ENCODE results near the gene GSDMA.

GSDMA gene

DNA sequence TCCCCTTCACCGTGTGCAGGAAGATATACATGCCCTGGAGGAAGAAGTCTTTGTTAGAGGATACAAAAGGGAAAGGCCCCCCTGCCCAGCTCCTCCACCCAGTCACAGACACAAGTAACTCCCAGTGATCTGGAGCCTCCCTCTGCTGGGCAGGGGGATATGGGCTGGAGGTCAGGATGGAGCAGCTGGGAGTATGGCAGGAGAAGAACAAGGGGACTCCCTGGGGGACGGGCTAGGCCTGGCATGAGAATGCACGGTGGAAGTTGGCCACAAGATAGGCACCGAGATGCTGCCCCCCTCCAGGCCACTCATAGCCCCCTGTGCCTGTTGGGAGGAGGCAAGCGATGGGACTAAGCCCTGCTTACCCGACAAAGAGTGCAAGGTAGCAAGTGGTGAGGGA is 39.6 kb upstream of the GSDMA start:
- no peak overlapping the region for H2BK5ac ChIP-seq (ENCODE audit: low read depth, low read length, poor library complexity, severe bottlenecking)
- H3K9ac ChIP-seq (ENCODE audit: low read length): peak overlapping the region; percentile 22
- DNase-seq: no peak
- H3K23ac ChIP-seq (ENCODE audit: low read length in 2 of 2): no peak overlapping the region
- H3K27me3 ChIP-seq (ENCODE audit: control insufficient read depth in 1 of 2, insufficient read depth in 1 of 2, low read length in 2 of 2): no peaks in the 10 kb centered on the region
- no peak overlapping the region for H3K4me2 ChIP-seq (ENCODE audit: low read length, poor library complexity, severe bottlenecking)
- H2AK5ac ChIP-seq (ENCODE audit: low read length, severe bottlenecking): no peak overlapping the region
- H2BK120ac ChIP-seq (ENCODE audit: low read depth, low read length): no peak overlapping the region
- no peak overlapping the region for H2AFZ ChIP-seq (ENCODE audit: low read depth, low read length)
- no peak overlapping the region for H3K14ac ChIP-seq (ENCODE audit: low read length in 2 of 2)
- H4K91ac ChIP-seq (ENCODE audit: low read length): no peak overlapping the region
- no peaks in the 10 kb centered on the region for H3K9me3 ChIP-seq (ENCODE audit: control insufficient read depth, low read length)
- H4K8ac ChIP-seq (ENCODE audit: low read length): no peak overlapping the region
- H3K4ac ChIP-seq (ENCODE audit: low read depth in 1 of 2, low read length in 2 of 2): no peak overlapping the region
- peaks cover 29% of the 10 kb centered on the region for H3K4me1 ChIP-seq (ENCODE audit: control insufficient read depth, insufficient read depth, low read depth, low read length)
- WGBS: 100% methylated on average over 5 of the region's 6 CpGs
- H2BK12ac ChIP-seq (ENCODE audit: low read length in 2 of 2): no peak overlapping the region
- H3K79me1 ChIP-seq (replicated peaks; ENCODE audit: low read length, poor library complexity, severe bottlenecking): peaks cover 53% of the 10 kb centered on the region
- H2BK15ac ChIP-seq (ENCODE audit: low read depth, poor library complexity, severe bottlenecking): no peak overlapping the region
- no peak overlapping the region for H3K18ac ChIP-seq (ENCODE audit: low read depth in 1 of 2, low read length in 2 of 2)
- peaks cover 49 to 51% of the 10 kb centered on the region in 2 experiments for H3K36me3 ChIP-seq (ENCODE audit: control insufficient read depth in 1 of 2, insufficient read depth in 2 of 2, low read depth in 1 of 2, low read length in 2 of 2)
- no peak overlapping the region for H3K27ac ChIP-seq (ENCODE audit: low read length, poor library complexity, severe bottlenecking)
- no peak overlapping the region for H3K4me3 ChIP-seq (ENCODE audit: insufficient read depth in 1 of 2, low read depth in 1 of 2, low read length in 2 of 2)

DNA sequence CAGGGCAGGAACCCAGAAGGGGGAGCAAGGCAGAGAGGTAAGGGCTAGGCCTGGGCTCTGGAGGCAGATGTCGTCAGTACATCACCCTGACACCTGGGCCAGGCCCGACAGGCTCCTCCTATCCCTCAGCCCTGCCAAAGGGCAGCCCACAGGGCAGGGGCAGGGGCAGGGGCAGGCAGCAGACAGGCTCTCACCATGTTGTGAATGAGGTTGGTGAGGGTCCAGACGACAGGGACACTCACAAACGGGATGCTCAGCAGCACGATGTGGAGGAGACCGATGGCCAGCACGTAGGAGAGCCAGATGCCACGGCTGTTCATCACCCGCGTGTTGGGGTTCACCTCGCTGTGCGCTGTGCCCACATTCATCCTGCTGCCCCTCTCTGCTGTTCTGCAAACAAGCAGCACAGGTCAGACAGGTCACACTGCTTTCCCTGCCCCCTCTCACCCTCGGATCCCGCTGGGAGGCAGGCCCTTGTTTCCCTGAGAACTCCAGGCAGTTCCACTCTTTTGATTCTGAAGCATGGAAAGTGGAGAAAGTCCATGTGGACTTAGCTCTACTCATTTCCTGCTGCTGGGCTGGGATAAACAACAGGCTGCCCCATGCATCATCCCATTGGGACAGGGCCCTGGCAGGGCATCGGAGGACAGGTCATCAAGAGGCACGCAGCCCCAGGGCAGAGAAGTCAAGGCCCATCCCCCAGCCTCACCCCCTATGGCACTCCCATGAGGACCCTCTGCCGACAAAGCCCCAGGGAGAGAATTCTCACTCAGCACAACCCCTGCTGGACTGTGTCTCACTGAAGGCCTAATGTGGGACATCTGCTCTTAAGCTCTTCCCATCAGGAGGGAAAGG is 38.7 kb upstream of the GSDMA start:
- Histone ChIP-seq H3K36me3 (ENCODE audit: control insufficient read depth in 1 of 2, insufficient read depth in 2 of 2, low read depth in 1 of 2, low read length in 2 of 2) (peaks cover 44 to 48% of the 10 kb centered on the region in 2 experiments), H3K27ac (ENCODE audit: low read length, poor library complexity, severe bottlenecking) (peak overlapping the region; percentile 5), H2AK5ac (ENCODE audit: low read length, severe bottlenecking) (no peak overlapping the region), H3K27me3 (ENCODE audit: control insufficient read depth in 1 of 2, insufficient read depth in 1 of 2, low read length in 2 of 2) (no peaks in the 10 kb centered on the region), H4K91ac (ENCODE audit: low read length) (peak overlapping the region; percentile 55), H2BK5ac (ENCODE audit: low read depth, low read length, poor library complexity, severe bottlenecking) (no peak overlapping the region), H4K8ac (ENCODE audit: low read length) (no peak overlapping the region), H3K4me2 (ENCODE audit: low read length, poor library complexity, severe bottlenecking) (no peak overlapping the region), H3K79me1 (replicated peaks; ENCODE audit: low read length, poor library complexity, severe bottlenecking) (peaks cover 53% of the 10 kb centered on the region), H3K18ac (ENCODE audit: low read depth in 1 of 2, low read length in 2 of 2) (no peak overlapping the region), H3K23ac (ENCODE audit: low read length in 2 of 2) (peak overlapping the region in 1 of 2 experiments; percentile 16), H3K4ac (ENCODE audit: low read depth in 1 of 2, low read length in 2 of 2) (no peak overlapping the region), H3K4me1 (ENCODE audit: control insufficient read depth, insufficient read depth, low read depth, low read length) (peaks cover 32% of the 10 kb centered on the region), H2BK12ac (ENCODE audit: low read length in 2 of 2) (peak overlapping the region in 1 of 2 experiments; percentile 21), H2BK15ac (ENCODE audit: low read depth, poor library complexity, severe bottlenecking) (no peak overlapping the region), H2BK120ac (ENCODE audit: low read depth, low read length) (no peak overlapping the region), H2AFZ (ENCODE audit: low read depth, low read length) (no peak overlapping the region), H3K4me3 (ENCODE audit: insufficient read depth in 1 of 2, low read depth in 1 of 2, low read length in 2 of 2) (peak overlapping the region in 1 of 2 experiments; percentile 49), H3K14ac (ENCODE audit: low read length in 2 of 2) (no peak overlapping the region), H3K9ac (ENCODE audit: low read length) (peak overlapping the region; percentile 13), H3K9me3 (ENCODE audit: control insufficient read depth, low read length) (no peaks in the 10 kb centered on the region)
- DNase-seq: peak; percentile 45
- 74% methylated on average over 16 of the region's 17 CpGs for WGBS

DNA sequence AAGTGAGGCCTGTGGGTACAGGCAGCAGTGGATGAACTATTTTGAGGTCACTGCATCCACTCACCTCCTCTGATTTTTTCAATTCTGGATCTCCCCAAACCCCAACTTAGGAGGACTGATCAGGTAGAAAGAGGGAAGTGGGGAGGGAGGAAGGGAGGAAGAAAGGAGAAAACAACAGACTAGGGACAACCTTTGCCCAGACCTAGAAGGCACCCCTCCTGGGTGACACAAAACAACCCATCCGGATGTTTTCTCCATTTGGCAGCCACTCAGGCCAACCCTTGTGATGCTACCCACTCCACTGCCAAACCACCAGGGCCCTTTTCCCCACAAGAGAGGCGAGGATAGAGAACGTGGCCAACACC is 38.1 kb upstream of the GSDMA start:
- DNase-seq: no peak
- Histone ChIP-seq H3K18ac (ENCODE audit: low read depth in 1 of 2, low read length in 2 of 2) (no peak overlapping the region), H3K36me3 (ENCODE audit: control insufficient read depth in 1 of 2, insufficient read depth in 2 of 2, low read depth in 1 of 2, low read length in 2 of 2) (peaks cover 40 to 44% of the 10 kb centered on the region in 2 experiments), H3K14ac (ENCODE audit: low read length in 2 of 2) (no peak overlapping the region), H3K4ac (ENCODE audit: low read depth in 1 of 2, low read length in 2 of 2) (no peak overlapping the region), H3K79me1 (replicated peaks; ENCODE audit: low read length, poor library complexity, severe bottlenecking) (peaks cover 53% of the 10 kb centered on the region), H2BK120ac (ENCODE audit: low read depth, low read length) (no peak overlapping the region), H2BK12ac (ENCODE audit: low read length in 2 of 2) (no peak overlapping the region), H2BK15ac (ENCODE audit: low read depth, poor library complexity, severe bottlenecking) (no peak overlapping the region), H3K23ac (ENCODE audit: low read length in 2 of 2) (no peak overlapping the region), H3K9me3 (ENCODE audit: control insufficient read depth, low read length) (no peaks in the 10 kb centered on the region), H3K27me3 (ENCODE audit: control insufficient read depth in 1 of 2, insufficient read depth in 1 of 2, low read length in 2 of 2) (no peaks in the 10 kb centered on the region), H3K4me3 (ENCODE audit: insufficient read depth in 1 of 2, low read depth in 1 of 2, low read length in 2 of 2) (peak overlapping the region in 1 of 2 experiments; percentile 49), H2AFZ (ENCODE audit: low read depth, low read length) (no peak overlapping the region), H3K4me1 (ENCODE audit: control insufficient read depth, insufficient read depth, low read depth, low read length) (peaks cover 32% of the 10 kb centered on the region), H4K91ac (ENCODE audit: low read length) (no peak overlapping the region), H3K9ac (ENCODE audit: low read length) (peak overlapping the region; percentile 13), H2AK5ac (ENCODE audit: low read length, severe bottlenecking) (no peak overlapping the region), H2BK5ac (ENCODE audit: low read depth, low read length, poor library complexity, severe bottlenecking) (no peak overlapping the region), H4K8ac (ENCODE audit: low read length) (no peak overlapping the region), H3K4me2 (ENCODE audit: low read length, poor library complexity, severe bottlenecking) (no peak overlapping the region), H3K27ac (ENCODE audit: low read length, poor library complexity, severe bottlenecking) (no peak overlapping the region)
- WGBS: 89% methylated on average over 3 of the region's 3 CpGs

- DNase-seq: no peak
- Histone ChIP-seq H2AFZ (ENCODE audit: low read depth, low read length) (no peak overlapping the region), H3K27ac (ENCODE audit: low read length, poor library complexity, severe bottlenecking) (no peak overlapping the region), H3K23ac (ENCODE audit: low read length in 2 of 2) (no peak overlapping the region), H2BK15ac (ENCODE audit: low read depth, poor library complexity, severe bottlenecking) (no peak overlapping the region), H4K8ac (ENCODE audit: low read length) (no peak overlapping the region), H3K27me3 (ENCODE audit: control insufficient read depth in 1 of 2, insufficient read depth in 1 of 2, low read length in 2 of 2) (no peaks in the 10 kb centered on the region), H2BK12ac (ENCODE audit: low read length in 2 of 2) (no peak overlapping the region), H3K79me1 (replicated peaks; ENCODE audit: low read length, poor library complexity, severe bottlenecking) (peaks cover 51% of the 10 kb centered on the region), H4K91ac (ENCODE audit: low read length) (no peak overlapping the region), H3K14ac (ENCODE audit: low read length in 2 of 2) (no peak overlapping the region), H3K36me3 (ENCODE audit: control insufficient read depth in 1 of 2, insufficient read depth in 2 of 2, low read depth in 1 of 2, low read length in 2 of 2) (peaks cover 32 to 38% of the 10 kb centered on the region in 2 experiments), H3K9me3 (ENCODE audit: control insufficient read depth, low read length) (no peaks in the 10 kb centered on the region), H3K18ac (ENCODE audit: low read depth in 1 of 2, low read length in 2 of 2) (no peak overlapping the region), H3K9ac (ENCODE audit: low read length) (peak overlapping the region; percentile 94), H2BK120ac (ENCODE audit: low read depth, low read length) (no peak overlapping the region), H3K4me3 (ENCODE audit: insufficient read depth in 1 of 2, low read depth in 1 of 2, low read length in 2 of 2) (peak overlapping the region in 1 of 2 experiments; percentile 94), H2BK5ac (ENCODE audit: low read depth, low read length, poor library complexity, severe bottlenecking) (no peak overlapping the region), H3K4me1 (ENCODE audit: control insufficient read depth, insufficient read depth, low read depth, low read length) (peaks cover 35% of the 10 kb centered on the region), H3K4me2 (ENCODE audit: low read length, poor library complexity, severe bottlenecking) (peak overlapping the region; percentile 70), H2AK5ac (ENCODE audit: low read length, severe bottlenecking) (no peak overlapping the region), H3K4ac (ENCODE audit: low read depth in 1 of 2, low read length in 2 of 2) (no peak overlapping the region)
- 93% methylated on average over 11 of the region's 11 CpGs for WGBS
Measured at GRCh38 chr17:39925282-39926134, 37.3 kb upstream of the GSDMA start.
